HG03064 (cell line): ENCODE results near the gene TP53I11.

Experiments used
- ATAC-seq: cut with Tn5 transposase; IDR thresholded peaks from one replicate; pipeline ENCODE4 v1.9.1; 2021; ENCODE audit warnings: low read depth; ENCODE audit not compliant: unreplicated experiment

Gene TP53I11

DNA sequence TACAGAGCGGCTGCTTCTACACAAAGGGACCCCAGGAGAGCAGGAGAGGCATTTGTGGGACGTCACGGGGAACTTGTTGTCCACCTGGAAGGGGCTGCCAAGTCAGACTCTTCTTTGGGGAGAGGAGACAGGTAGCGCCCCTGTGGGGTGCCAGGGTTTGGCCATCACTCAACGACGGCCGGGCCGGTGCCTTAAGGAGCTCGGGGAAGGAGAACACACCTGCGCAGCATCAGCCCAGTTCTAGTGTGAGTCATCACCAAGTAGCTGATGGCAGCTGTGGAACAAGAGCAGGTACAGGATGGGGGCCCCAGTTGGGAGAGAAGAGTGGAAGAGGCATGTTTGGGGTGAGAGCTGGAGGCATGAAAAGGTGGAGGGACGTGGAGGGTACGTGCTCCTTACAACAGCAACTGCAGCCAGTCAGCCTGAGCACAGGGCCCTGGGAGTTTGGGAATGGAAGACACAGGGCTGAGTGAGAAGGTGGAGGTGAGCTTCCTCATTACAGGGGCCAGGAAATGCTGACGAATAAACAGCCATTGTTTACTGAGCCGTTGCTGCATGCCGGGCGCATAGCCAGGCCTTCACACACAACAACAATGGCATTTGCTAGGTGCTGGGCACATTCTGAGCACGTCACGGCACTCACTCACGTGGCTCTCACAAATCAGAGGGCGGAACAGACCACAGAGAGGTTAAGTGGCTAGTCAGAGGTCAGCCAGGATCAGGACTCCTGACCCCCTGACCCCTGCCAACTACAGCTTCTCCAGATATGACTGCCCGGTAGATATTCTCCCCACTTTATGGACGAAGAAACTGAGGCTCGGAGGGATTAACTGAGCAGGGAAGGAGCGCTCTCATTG is 29.1 kb upstream of the TP53I11 start:
- ATAC-seq = no peak

- ATAC-seq = no peak
These were observed 28.3 kb upstream of the TP53I11 start for GRCh38 chr11:44978961-44979331.

- ATAC-seq = no peak
These were observed 27.7 kb upstream of the TP53I11 start for GRCh38 chr11:44978274-44978960.

- ATAC-seq = no peak
These were observed 26.9 kb upstream of the TP53I11 start for GRCh38 chr11:44977493-44977984.

DNA sequence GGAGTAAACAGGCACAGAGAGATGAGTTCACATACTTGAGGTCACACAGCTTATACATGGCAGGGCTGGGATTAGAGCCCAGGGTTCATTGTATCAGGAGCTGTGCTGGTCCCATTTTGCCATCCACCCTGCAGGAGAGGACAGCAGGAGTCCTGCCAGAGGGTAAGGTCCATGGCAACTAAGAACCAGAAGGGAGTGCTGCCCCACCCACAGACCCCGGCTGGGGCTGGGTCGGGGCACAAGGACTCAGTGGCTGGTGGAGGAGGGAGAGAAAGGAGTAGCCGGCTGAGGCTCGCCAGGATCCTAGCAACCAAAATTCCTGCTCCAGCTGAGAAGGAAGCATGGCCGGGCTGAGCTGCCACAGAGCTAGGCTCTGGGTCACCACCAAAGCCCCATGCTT is 25.9 kb upstream of the TP53I11 start:
- no peak for ATAC-seq

- no peak for ATAC-seq
These were observed 23.8 kb upstream of the TP53I11 start for GRCh38 chr11:44974402-44975000.

GRCh38 chr11:44973632-44974401 is 23.1 kb upstream of the TP53I11 start:
- ATAC-seq = no peak

DNA sequence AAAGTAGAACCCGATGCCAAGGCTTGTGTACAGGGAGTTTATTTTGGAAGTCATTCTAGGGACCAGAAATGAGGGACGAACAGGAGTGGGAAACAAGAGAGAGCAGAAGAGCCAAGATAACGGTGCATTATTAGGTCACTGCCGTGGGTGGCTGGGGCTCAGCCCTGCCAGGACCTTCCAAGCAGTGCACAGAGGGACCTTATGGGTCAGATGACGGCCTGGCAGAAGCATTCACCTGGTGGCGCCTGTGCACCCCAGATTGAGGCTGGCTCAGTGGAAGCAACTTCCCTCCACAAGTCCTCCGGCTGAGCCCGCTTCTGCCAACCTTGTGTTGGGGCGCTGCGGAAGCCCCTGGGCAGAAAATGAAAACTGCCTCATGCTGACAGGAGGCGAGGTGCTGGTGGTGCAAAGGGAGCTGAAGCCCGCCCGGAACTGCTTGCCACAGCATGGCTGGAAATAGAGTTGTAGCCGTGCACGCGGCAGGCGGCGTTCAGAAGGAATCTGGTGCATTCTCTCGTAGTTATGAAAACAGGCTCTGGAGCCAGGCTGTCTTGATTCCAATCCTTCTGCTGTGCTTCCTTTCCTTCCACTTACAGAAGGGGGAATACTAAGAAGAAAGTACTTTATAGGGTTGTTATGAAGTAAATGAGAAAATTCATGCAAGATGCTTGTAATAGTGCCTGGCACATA is 22.2 kb upstream of the TP53I11 start:
- ATAC-seq = no peak

DNA sequence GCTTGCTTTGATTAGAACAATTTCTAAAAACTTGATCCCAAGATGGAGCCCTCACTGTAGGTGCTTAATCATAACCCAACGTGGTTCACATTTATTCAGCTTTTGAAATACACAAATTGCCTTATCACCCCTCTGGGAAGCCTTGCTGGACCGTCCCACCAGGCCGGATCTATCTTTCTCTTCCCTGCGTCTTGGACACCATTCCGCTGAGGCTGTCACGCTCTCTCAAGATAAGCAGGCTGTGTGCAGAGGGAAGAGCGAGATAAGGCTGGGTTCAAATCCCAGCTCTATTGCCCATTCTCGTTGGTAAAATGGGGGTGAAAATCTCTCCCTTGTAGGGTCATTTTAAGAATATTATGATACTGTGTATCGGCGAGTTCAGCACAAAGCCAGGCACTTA is 20.5 kb upstream of the TP53I11 start:
- no peak for ATAC-seq

GRCh38 chr11:44970293-44970692 is 19.6 kb upstream of the TP53I11 start:
- ATAC-seq = no peak

DNA sequence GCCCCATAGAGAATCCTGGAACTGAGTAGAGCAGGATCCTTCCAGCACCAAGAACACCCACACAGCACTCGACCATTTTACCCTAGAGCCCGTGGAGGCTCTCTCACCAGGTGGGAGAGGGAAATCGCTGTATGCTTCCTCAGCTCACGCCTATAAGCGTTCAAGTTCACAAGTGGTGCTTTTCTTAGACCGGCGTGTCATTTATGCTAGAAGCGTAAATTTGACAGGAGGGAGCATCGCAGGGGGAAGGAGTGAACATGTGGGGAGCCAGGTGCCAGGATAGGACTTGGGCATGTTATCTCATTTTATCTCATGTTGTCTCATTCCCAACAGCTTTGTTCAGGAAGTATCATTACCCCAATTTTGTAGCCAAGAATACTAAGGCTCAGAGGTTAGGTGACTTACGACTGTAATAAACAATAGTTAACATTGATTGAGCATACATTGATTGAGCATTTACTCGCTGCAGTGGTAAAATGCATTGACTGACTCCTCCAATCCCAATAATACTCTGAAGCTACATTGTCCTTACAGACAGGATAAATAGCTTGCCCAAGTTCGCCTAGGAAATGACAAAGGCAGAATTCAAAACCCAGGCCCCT is 19.1 kb upstream of the TP53I11 start:
- ATAC-seq = no peak

- no peak for ATAC-seq
These were observed 17.8 kb upstream of the TP53I11 start for GRCh38 chr11:44968510-44968909.

DNA sequence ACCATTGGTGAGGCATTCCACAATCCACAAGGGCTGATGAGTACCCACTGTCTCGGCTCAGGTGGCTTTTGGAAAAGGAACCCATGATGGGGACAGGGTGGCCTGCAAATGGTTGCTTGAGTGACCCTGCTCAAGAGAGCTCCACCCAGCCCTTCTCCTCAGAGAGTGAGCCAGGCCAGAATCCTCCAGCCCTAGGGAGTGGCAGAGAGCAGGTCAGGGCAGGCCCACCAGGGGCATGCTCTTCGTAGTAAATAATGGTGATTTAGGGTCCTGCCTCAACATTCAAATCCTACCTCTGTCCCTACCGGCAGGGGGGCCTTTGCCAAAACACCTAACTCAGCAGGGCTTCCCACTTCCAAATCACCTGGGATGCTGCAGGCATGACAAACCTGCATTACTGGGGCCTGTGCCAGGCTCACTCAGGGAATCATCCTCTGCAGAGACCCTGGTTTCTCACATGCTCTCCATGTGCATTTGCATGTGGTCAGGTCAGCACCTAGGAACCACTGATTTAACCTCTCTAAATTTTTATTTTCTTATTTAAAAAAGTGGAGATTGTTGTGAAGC is 17.3 kb upstream of the TP53I11 start:
- ATAC-seq = no peak

GRCh38 chr11:44966694-44967093 is 16.0 kb upstream of the TP53I11 start:
- no peak for ATAC-seq

GRCh38 chr11:44964526-44965209 is 14.0 kb upstream of the TP53I11 start:
- ATAC-seq = no peak

- ATAC-seq = no peak
These were observed 13.3 kb upstream of the TP53I11 start for GRCh38 chr11:44963948-44964347.

- no peak for ATAC-seq
These were observed 12.5 kb upstream of the TP53I11 start for GRCh38 chr11:44963136-44963535.

- no peak for ATAC-seq
These were observed 11.8 kb upstream of the TP53I11 start for GRCh38 chr11:44962464-44962863.
